GM19438 (cell line): ENCODE data around the gene TUBGCP6.

Experiments
- ATAC-seq: cut with Tn5 transposase; IDR thresholded peaks from one replicate; pipeline ENCODE4 v1.9.1; 2021; ENCODE audit warnings: low read depth; ENCODE audit not compliant: unreplicated experiment

TUBGCP6 gene

GRCh38 chr22:50266994-50267393, 22.2 kb upstream of the TUBGCP6 start:
- no peak for ATAC-seq

- no peak for ATAC-seq
These were observed 20.3 kb upstream of the TUBGCP6 start for GRCh38 chr22:50264946-50265669.

- no peak for ATAC-seq
These were observed 19.4 kb upstream of the TUBGCP6 start for GRCh38 chr22:50264104-50264745.

- ATAC-seq, result no peak
These were observed 18.3 kb upstream of the TUBGCP6 start for GRCh38 chr22:50262973-50263617.

- no peak for ATAC-seq
These were observed 17.7 kb upstream of the TUBGCP6 start for GRCh38 chr22:50262460-50262911.

GRCh38 chr22:50261615-50262459, 17.0 kb upstream of the TUBGCP6 start, which contains the start of gene MAPK12:
MAPK12 (minus strand) TSS chr22:50261683; CDS start chr22:50261509, 174 bp downstream.
- ATAC-seq, result no peak

- no peak for ATAC-seq
These were observed 16.2 kb upstream of the TUBGCP6 start for GRCh38 chr22:50260801-50261614.

GRCh38 chr22:50260434-50260800, 15.6 kb upstream of the TUBGCP6 start:
- no peak for ATAC-seq

- ATAC-seq, result no peak
These were observed 14.5 kb upstream of the TUBGCP6 start for GRCh38 chr22:50259302-50259701.

GRCh38 chr22:50258361-50259292, 13.8 kb upstream of the TUBGCP6 start:
- no peak for ATAC-seq

GRCh38 chr22:50257451-50258360, 12.9 kb upstream of the TUBGCP6 start:
- ATAC-seq, result no peak

GRCh38 chr22:50257041-50257440, 12.2 kb upstream of the TUBGCP6 start:
- ATAC-seq, result no peak

GRCh38 chr22:50256258-50256862, 11.5 kb upstream of the TUBGCP6 start:
- no peak for ATAC-seq

GRCh38 chr22:50255607-50256006, 10.8 kb upstream of the TUBGCP6 start:
- no peak for ATAC-seq

- no peak for ATAC-seq
These were observed 10.3 kb upstream of the TUBGCP6 start for GRCh38 chr22:50255099-50255498.

GRCh38 chr22:50253941-50254340, 9.1 kb upstream of the TUBGCP6 start:
- no peak for ATAC-seq
